Neural cell (in vitro differentiated cells): ENCODE measurements around the gene IQCH. TPM values are rescaled to one million over a fixed set of nuclear protein-coding genes. Genes with fewer than 3 reads are reported as not detected.

ENCODE experiments used
- H2AFZ ChIP-seq: fragments of 200-600, 300-800 bp; sonication (generic), shearing (Covaris generic); 2 replicates; pipeline ENCODE4 v1.6.0; 2014; ENCODE audit warnings: low read depth, mild to moderate bottlenecking, antibody characterized with exemption, low read length, moderate library complexity
- H3F3A ChIP-seq: fragments of 200-600 bp; shearing (Covaris generic); 2 replicates; pipeline ENCODE4 v1.6.1; 2016; ENCODE audit warnings: mild to moderate bottlenecking, moderate library complexity, mixed read lengths, antibody characterized with exemption, low read length; ENCODE audit not compliant: insufficient read depth, poor library complexity, severe bottlenecking
- H3K27ac ChIP-seq: fragments of 200-600, 300-800 bp; sonication (generic), shearing (Covaris generic); 2 replicates; pipeline ENCODE4 v1.5.1; 2014; ENCODE audit warnings: mild to moderate bottlenecking, low read length, moderate library complexity
- H3K27me3 ChIP-seq: fragments of 300-800, 200-600 bp; sonication (generic), shearing (Covaris generic); 2 replicates; pipeline ENCODE4 v1.6.0; 2014; ENCODE audit warnings: mild to moderate bottlenecking, low read depth, low read length, moderate library complexity; ENCODE audit not compliant: insufficient read depth
- H3K36me3 ChIP-seq: fragments of 300-800, 200-600 bp; sonication (generic), shearing (Covaris generic); 2 replicates; pipeline ENCODE4 v1.5.1; 2014; ENCODE audit warnings: mild to moderate bottlenecking, antibody characterized with exemption, low read length, moderate library complexity; ENCODE audit not compliant: insufficient read depth
- H3K4me2 ChIP-seq: fragments of 300-800, 200-600 bp; sonication (generic), shearing (Covaris generic); 2 replicates; pipeline ENCODE4 v1.6.0; 2014; ENCODE audit warnings: mild to moderate bottlenecking, low read length
- H3K4me3 ChIP-seq: fragments of 300-800, 200-600 bp; sonication (generic), shearing (Covaris generic); 2 replicates; pipeline ENCODE4 v1.5.1; 2014; ENCODE audit warnings: mild to moderate bottlenecking, low read length, moderate library complexity
- H3K79me2 ChIP-seq: fragments of 200-600 bp; shearing (Covaris generic); replicated peaks from 2 replicates; pipeline ENCODE4 v1.6.0; 2014; ENCODE audit warnings: mild to moderate bottlenecking, low read length, moderate library complexity; ENCODE audit not compliant: insufficient read depth
- H3K9ac ChIP-seq: fragments of 300-800, 200-600 bp; sonication (generic), shearing (Covaris generic); 2 replicates; pipeline ENCODE4 v1.6.1; 2016; ENCODE audit warnings: mild to moderate bottlenecking, low read length, mixed read lengths
- H3K9me2 ChIP-seq: fragments of 200-600 bp; shearing (Covaris generic); 2 replicates; pipeline ENCODE4 v1.6.1; 2016; ENCODE audit warnings: mild to moderate bottlenecking, low read length, mixed read lengths; ENCODE audit not compliant: insufficient read depth
- H3K9me3 ChIP-seq: fragments of 200-600, 300-800 bp; sonication (generic), shearing (Covaris generic); 2 replicates; pipeline ENCODE4 v1.6.1; 2016; ENCODE audit warnings: mild to moderate bottlenecking, mixed run types, low read length, moderate library complexity, mixed read lengths
- H4K20me1 ChIP-seq: fragments of 200-600 bp; shearing (Covaris generic); 2 replicates; pipeline ENCODE4 v1.6.1; 2016; ENCODE audit warnings: mild to moderate bottlenecking, mixed run types; ENCODE audit not compliant: insufficient read depth
- EP300 ChIP-seq: fragments of 450-650 bp; conservative IDR thresholded peaks from 2 replicates; pipeline ENCODE4 v1.6.1; 2014; ENCODE audit warnings: antibody characterized with exemption, mild to moderate bottlenecking, moderate library complexity; ENCODE audit not compliant: poor library complexity, severe bottlenecking
- EZH2 ChIP-seq: fragments of 200-600, 300-800 bp; shearing (Covaris generic), sonication (generic); IDR thresholded peaks from 2 replicates; pipeline ENCODE4 v1.6.1; 2014; ENCODE audit warnings: antibody characterized with exemption, low read length, borderline replicate concordance, mild to moderate bottlenecking; ENCODE audit not compliant: insufficient read depth, poor library complexity, severe bottlenecking
- MXI1 ChIP-seq: fragments of 450-650 bp; conservative IDR thresholded peaks from 2 replicates; pipeline ENCODE4 v1.6.1; 2014; ENCODE audit warnings: antibody characterized with exemption, mild to moderate bottlenecking; ENCODE audit not compliant: poor library complexity, severe bottlenecking
- POLR2AphosphoS5 ChIP-seq: IDR thresholded peaks from 2 replicates; pipeline ENCODE4 v1.6.1; 2012
- RAD21 ChIP-seq: fragments of 450-650 bp; conservative IDR thresholded peaks from 2 replicates; pipeline ENCODE4 v1.6.1; 2014; ENCODE audit warnings: antibody characterized with exemption, mild to moderate bottlenecking, moderate library complexity
- REST ChIP-seq: IDR thresholded peaks from 2 replicates; pipeline ENCODE4 v1.6.1; 2012; ENCODE audit warnings: borderline replicate concordance
- SMC3 ChIP-seq: fragments of 450-650 bp; conservative IDR thresholded peaks from 2 replicates; pipeline ENCODE4 v1.6.1; 2014; ENCODE audit warnings: antibody characterized with exemption, mild to moderate bottlenecking, moderate library complexity; ENCODE audit not compliant: poor library complexity
- TAF1 ChIP-seq: IDR thresholded peaks from 2 replicates; pipeline ENCODE4 v1.6.1; 2012; ENCODE audit warnings: low read depth
- polyA minus RNA-seq: library from RNA; depleted of rRNA, polyadenylated mRNA; stranded (reverse); fragments of >200 nt; gene quantifications from 2 replicates; pipeline ENCODE4 v1.2.3, GENCODE V29; 2014
- polyA plus RNA-seq: library from polyadenylated mRNA; depleted of rRNA; stranded (reverse); fragments of >200 nt; gene quantifications from 2 replicates; pipeline ENCODE4 v1.2.3, GENCODE V29; 2014
- TF ChIP-seq, protein P1 (sequence below): fragments of 450-650 bp; IDR thresholded peaks from 2 replicates; pipeline ENCODE4 v1.5.1; 2014; ENCODE audit warnings: antibody characterized with exemption, mild to moderate bottlenecking, moderate library complexity; ENCODE audit not compliant: poor library complexity, severe bottlenecking

The IQCH gene
- polyA plus RNA-seq (2.8 and 8.4 TPM in 2 replicates), polyA minus RNA-seq (8.3 and 9.0 TPM in 2 replicates)

DNA sequence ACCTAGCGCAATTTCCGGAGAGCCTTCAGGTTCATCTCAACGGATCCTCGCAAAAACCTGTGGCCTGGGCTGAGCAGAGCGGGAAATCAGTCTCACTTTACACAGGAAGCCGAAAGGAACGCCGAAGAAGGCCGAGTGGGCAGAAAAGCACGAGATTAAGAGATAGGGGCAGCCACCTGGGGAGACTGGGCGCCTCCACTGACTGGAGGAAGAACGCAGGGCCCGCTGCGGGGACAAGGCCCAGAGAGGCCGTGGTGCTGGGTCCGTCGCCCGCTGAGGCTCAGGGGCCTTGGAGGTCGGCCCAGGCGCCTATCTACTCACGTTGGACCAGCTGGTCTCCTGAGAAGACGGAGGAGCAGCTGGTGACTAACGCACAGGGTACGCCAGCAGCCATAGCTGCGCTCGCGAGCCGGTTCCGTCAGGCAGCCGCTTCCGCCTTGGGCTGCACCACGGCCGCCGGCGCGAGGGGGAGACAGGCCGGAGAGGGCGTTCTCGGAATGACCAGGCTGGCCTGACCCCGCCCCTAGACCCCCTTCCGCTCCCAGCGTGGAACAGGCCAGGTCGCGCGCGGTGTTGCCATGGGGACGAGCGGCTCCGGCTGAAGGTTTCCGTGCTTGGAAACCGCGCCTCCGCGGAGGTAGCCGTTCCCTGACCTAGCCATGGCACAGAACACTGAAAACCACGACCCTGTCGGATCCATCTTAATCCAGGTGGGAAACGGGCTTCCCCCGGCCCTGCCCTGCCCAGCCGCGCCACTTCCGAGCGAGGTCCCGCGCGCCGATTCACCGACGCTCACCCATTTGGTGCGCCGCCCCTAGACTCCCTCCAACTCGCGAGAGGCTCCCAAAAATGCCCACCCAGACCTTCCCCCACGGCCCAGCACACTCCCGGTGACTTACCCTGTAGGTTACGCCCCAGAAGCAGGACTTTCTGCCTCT lies at the start of gene IQCH, which contains the start of gene AAGAB:
IQCH (plus strand) TSS at position 549 of the 938 bp plus-strand sequence; CDS start at position 660, 111 bp downstream.
AAGAB (minus strand) TSS at position 424 of the 938 bp plus-strand sequence; CDS start at position 394, 30 bp downstream.
- no peaks in the 10 kb centered on the region for H3K36me3 ChIP-seq
- H3K9ac ChIP-seq: peak within 1 kb of the TSS; percentile 81
- H3F3A ChIP-seq: peaks cover 5% of the 10 kb centered on the region
- TF ChIP-seq POLR2AphosphoS5 (peak; percentile 88), REST (peak; percentile 78), RAD21 (peak; percentile 53), TAF1 (peak; percentile 85), EP300 (peak; percentile 71), SMC3 (peak; percentile 58), MXI1 (peak; percentile 89), EZH2 (no peak)
- TF ChIP-seq, protein P1, sequence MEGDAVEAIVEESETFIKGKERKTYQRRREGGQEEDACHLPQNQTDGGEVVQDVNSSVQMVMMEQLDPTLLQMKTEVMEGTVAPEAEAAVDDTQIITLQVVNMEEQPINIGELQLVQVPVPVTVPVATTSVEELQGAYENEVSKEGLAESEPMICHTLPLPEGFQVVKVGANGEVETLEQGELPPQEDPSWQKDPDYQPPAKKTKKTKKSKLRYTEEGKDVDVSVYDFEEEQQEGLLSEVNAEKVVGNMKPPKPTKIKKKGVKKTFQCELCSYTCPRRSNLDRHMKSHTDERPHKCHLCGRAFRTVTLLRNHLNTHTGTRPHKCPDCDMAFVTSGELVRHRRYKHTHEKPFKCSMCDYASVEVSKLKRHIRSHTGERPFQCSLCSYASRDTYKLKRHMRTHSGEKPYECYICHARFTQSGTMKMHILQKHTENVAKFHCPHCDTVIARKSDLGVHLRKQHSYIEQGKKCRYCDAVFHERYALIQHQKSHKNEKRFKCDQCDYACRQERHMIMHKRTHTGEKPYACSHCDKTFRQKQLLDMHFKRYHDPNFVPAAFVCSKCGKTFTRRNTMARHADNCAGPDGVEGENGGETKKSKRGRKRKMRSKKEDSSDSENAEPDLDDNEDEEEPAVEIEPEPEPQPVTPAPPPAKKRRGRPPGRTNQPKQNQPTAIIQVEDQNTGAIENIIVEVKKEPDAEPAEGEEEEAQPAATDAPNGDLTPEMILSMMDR: peak; percentile 11
- H3K9me2 ChIP-seq: no peaks in the 10 kb centered on the region
- peaks cover 33% of the 10 kb centered on the region for H3K79me2 ChIP-seq
- H3K4me2 ChIP-seq: peak within 1 kb of the TSS; percentile 81
- H4K20me1 ChIP-seq: no peaks in the 10 kb centered on the region
- peak within 1 kb of the TSS; percentile 81 for H3K4me3 ChIP-seq
- no peaks in the 10 kb centered on the region for H3K27me3 ChIP-seq
- peak within 1 kb of the TSS; percentile 77 for H2AFZ ChIP-seq
- peak within 1 kb of the TSS; percentile 78 for H3K27ac ChIP-seq
- no peaks in the 10 kb centered on the region for H3K9me3 ChIP-seq

GRCh38 chr15:67207555-67208207 lies 46.9 kb upstream of the IQCH start:
- Histone ChIP-seq H3K9me2 (no peaks in the 10 kb centered on the region), H3K36me3 (peaks cover 8% of the 10 kb centered on the region), H3K4me3 (no peak overlapping the region), H3K9ac (no peak overlapping the region), H3K27ac (no peak overlapping the region), H3K79me2 (no peaks in the 10 kb centered on the region), H3F3A (no peaks in the 10 kb centered on the region), H4K20me1 (no peaks in the 10 kb centered on the region), H3K4me2 (no peak overlapping the region), H3K9me3 (no peaks in the 10 kb centered on the region), H2AFZ (no peak overlapping the region), H3K27me3 (no peaks in the 10 kb centered on the region)
- no peak for TF ChIP-seq TAF1
- no peak for TF ChIP-seq REST
- no peak for TF ChIP-seq SMC3
- no peak for TF ChIP-seq EP300
- no peak for TF ChIP-seq RAD21
- TF ChIP-seq, protein P1: no peak
- TF ChIP-seq POLR2AphosphoS5: no peak
- no peak for TF ChIP-seq MXI1
- TF ChIP-seq EZH2: no peak
